HepG2 (cell line): ENCODE data around the gene CLPTM1L. TPM values are rescaled to one million over a fixed set of nuclear protein-coding genes. Genes with fewer than 3 reads are reported as not detected.

Experiments used
- CEBPG ChIP-seq: IDR thresholded peaks from 2 replicates; pipeline ENCODE4 v1.6.1; 2016
- ERF ChIP-seq: IDR thresholded peaks from 2 replicates; pipeline ENCODE4 v1.6.1; 2018; ENCODE audit warnings: missing biosample characterization, missing genetic modification reagents
- MAZ ChIP-seq, 2 experiments: sonication (generic) in 1 of 2; formaldehyde crosslinking in 1 of 2; IDR thresholded peaks; 2 replicates each; pipeline versions ENCODE4 v1.5.0 to v1.6.1; 2012 to 2020; ENCODE audit warnings: low read depth in 2 of 2, mild to moderate bottlenecking in 2 of 2, borderline replicate concordance in 1 of 2, improper control_type of control experiment in 1 of 2, low read length in 1 of 2, missing genetic modification reagents in 1 of 2, moderate library complexity in 1 of 2
- MEF2D ChIP-seq: sonication (generic); formaldehyde crosslinking; IDR thresholded peaks from 2 replicates; pipeline ENCODE4 v1.5.1; 2020; ENCODE audit warnings: mild to moderate bottlenecking, missing genetic modification reagents
- MIXL1 ChIP-seq: IDR thresholded peaks from 2 replicates; pipeline ENCODE4 v1.6.1; 2016
- MYC ChIP-seq: sonication (generic); formaldehyde crosslinking; IDR thresholded peaks from 2 replicates; pipeline ENCODE4 v1.9.0; 2021; ENCODE audit warnings: missing genetic modification reagents, borderline replicate concordance
- NFYC ChIP-seq: IDR thresholded peaks from 2 replicates; pipeline ENCODE4 v1.6.1; 2016; ENCODE audit warnings: missing genetic modification reagents, missing compliant biosample characterization
- RNF2 ChIP-seq: fragments of 450-650 bp; conservative IDR thresholded peaks from 2 replicates; pipeline ENCODE4 v1.6.1; 2016; ENCODE audit warnings: low read depth
- ZFP36L1 ChIP-seq: sonication (generic); formaldehyde crosslinking; IDR thresholded peaks from 2 replicates; pipeline ENCODE4 v1.8.0; 2022; ENCODE audit warnings: mild to moderate bottlenecking, missing genetic modification reagents, moderate library complexity
- ZKSCAN8 ChIP-seq: IDR thresholded peaks from 2 replicates; pipeline ENCODE4 v1.6.1; 2016; ENCODE audit warnings: borderline replicate concordance, missing genetic modification reagents, missing compliant biosample characterization
- ZNF260 ChIP-seq: sonication (generic); formaldehyde crosslinking; IDR thresholded peaks from 2 replicates; pipeline ENCODE4 v1.4.0; 2020; ENCODE audit warnings: missing genetic modification reagents, low read depth, mild to moderate bottlenecking, borderline replicate concordance
- ZNF282 ChIP-seq: fragments of 450-650 bp; IDR thresholded peaks from 2 replicates; pipeline ENCODE4 v1.6.1; 2018; ENCODE audit not compliant: partially characterized antibody
- ZNF550 ChIP-seq: sonication (generic); formaldehyde crosslinking; IDR thresholded peaks from 2 replicates; pipeline ENCODE4 v1.4.0; 2020; ENCODE audit warnings: mild to moderate bottlenecking, missing genetic modification reagents, borderline replicate concordance
- ZNF598 ChIP-seq: sonication (generic); formaldehyde crosslinking; IDR thresholded peaks from 2 replicates; pipeline ENCODE4 v1.5.1; 2020; ENCODE audit warnings: mild to moderate bottlenecking, missing genetic modification reagents, borderline replicate concordance
- ZNF772 ChIP-seq: sonication (generic); formaldehyde crosslinking; IDR thresholded peaks from 2 replicates; pipeline ENCODE4 v1.5.0; 2020; ENCODE audit warnings: mild to moderate bottlenecking, missing genetic modification reagents
- ZNF891 ChIP-seq: sonication (generic); formaldehyde crosslinking; IDR thresholded peaks from 2 replicates; pipeline ENCODE4 v1.5.0; 2020; ENCODE audit warnings: mild to moderate bottlenecking, missing genetic modification reagents
- polyA plus RNA-seq, 8 experiments: library from polyadenylated mRNA; depleted of rRNA in 3 of 8; stranded (reverse) in 7 of 8; unstranded in 1 of 8; fragments of >200 nt; fragmentation: Illumina TruSeq in 4 of 8; extraction: Trizol in 4 of 8; gene quantifications; 2 replicates each; pipeline versions ENCODE4 v1.2.1 to v1.2.3, GENCODE V29; 2011 to 2016; ENCODE audit warnings: low read depth in 4 of 8, missing spikeins in 1 of 8, mixed read lengths in 1 of 8; ENCODE audit not compliant: insufficient read depth in 1 of 8
- total RNA-seq, 5 experiments: library from RNA; depleted of rRNA; stranded (reverse); fragments of >200 nt; fragmentation: Illumina TruSeq; extraction: Trizol; gene quantifications; 2 replicates each; pipeline ENCODE4 v1.2.3, GENCODE V29; 2016; ENCODE audit warnings: low read depth in 1 of 5
- TF ChIP-seq, protein P1 (sequence below): sonication (generic); formaldehyde crosslinking; IDR thresholded peaks from 2 replicates; pipeline ENCODE4 v1.5.0; 2020; ENCODE audit warnings: mild to moderate bottlenecking, missing genetic modification reagents, borderline replicate concordance
- TF ChIP-seq, protein P2 (sequence below): sonication (generic); formaldehyde crosslinking; IDR thresholded peaks from 2 replicates; pipeline ENCODE4 v1.4.0; 2020; ENCODE audit warnings: missing genetic modification reagents
- TF ChIP-seq, protein P3 (sequence below): sonication (generic); formaldehyde crosslinking; conservative IDR thresholded peaks from 2 replicates; pipeline ENCODE4 v1.5.0; 2020; ENCODE audit warnings: missing genetic modification reagents
- TF ChIP-seq, protein P4 (sequence below): IDR thresholded peaks from 2 replicates; pipeline ENCODE4 v1.6.1; 2016; ENCODE audit warnings: mild to moderate bottlenecking
- TF ChIP-seq, protein P5 (sequence below): sonication (generic); formaldehyde crosslinking; IDR thresholded peaks from 2 replicates; pipeline ENCODE4 v1.5.0; 2020; ENCODE audit warnings: missing genetic modification reagents, mild to moderate bottlenecking, borderline replicate concordance
- TF ChIP-seq, protein P6 (sequence below): sonication (generic); formaldehyde crosslinking; IDR thresholded peaks from 2 replicates; pipeline ENCODE4 v1.4.0; 2020; ENCODE audit warnings: missing genetic modification reagents

The CLPTM1L gene
- total and polyA plus RNA-seq, 2 of the 13 experiments (the other 11 are each of a cell fraction or from before 2014, with no cell fraction given), result 80.3 to 124 TPM

DNA sequence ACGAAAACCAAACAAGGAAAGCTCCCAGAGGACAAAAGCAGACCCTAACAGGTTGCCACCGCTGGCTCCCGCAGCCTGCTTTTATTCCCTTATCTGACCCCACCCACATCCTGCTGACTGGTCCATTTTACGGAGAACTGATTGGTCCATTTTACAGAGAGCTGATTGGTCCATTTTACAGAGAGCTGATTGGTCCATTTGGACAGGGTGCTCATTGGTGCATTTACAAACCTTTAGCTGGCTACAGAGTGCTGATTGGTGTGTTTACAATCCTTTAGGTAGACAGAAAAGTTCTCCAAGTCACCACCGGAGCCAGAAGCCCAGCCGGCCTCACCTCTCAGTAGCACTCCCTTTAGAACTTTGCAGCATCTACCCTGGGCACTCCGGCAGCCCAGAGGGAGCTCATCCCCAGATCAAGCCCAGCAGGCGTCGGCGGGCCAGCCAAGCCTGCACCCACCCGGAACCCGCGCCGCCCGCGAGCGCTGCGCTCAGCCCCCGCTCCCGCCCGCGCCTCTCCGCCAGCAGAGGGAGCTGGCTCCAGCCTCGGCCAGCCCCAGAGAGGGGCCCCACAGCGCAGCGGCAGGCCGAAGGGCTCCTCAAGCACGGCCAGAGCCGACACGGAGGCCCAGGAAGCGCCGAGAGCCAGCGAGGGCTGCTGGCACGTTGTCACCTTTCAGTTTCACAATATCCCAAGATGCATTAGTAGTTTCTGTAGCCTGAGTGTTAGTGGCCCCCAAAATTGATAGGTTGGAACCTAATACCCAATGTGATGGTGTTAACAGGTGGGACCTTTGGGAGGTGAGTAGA, 35.3 kb upstream of the CLPTM1L start (continued):
- TF ChIP-seq, protein P1, sequence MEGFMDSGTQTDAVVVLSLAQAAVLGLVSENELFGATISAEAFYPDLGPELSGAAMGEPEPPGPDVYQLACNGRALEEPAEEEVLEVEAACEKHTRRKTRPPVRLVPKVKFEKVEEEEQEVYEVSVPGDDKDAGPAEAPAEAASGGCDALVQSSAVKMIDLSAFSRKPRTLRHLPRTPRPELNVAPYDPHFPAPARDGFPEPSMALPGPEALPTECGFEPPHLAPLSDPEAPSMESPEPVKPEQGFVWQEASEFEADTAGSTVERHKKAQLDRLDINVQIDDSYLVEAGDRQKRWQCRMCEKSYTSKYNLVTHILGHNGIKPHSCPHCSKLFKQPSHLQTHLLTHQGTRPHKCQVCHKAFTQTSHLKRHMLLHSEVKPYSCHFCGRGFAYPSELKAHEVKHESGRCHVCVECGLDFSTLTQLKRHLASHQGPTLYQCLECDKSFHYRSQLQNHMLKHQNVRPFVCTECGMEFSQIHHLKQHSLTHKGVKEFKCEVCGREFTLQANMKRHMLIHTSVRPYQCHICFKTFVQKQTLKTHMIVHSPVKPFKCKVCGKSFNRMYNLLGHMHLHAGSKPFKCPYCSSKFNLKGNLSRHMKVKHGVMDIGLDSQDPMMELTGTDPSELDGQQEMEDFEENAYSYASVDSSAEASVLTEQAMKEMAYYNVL (CRISPR knock-in tag), result no peak
- TF ChIP-seq NFYC (CRISPR knock-in tag), result peak; percentile 57
- no peak for TF ChIP-seq ERF
- TF ChIP-seq, protein P2, sequence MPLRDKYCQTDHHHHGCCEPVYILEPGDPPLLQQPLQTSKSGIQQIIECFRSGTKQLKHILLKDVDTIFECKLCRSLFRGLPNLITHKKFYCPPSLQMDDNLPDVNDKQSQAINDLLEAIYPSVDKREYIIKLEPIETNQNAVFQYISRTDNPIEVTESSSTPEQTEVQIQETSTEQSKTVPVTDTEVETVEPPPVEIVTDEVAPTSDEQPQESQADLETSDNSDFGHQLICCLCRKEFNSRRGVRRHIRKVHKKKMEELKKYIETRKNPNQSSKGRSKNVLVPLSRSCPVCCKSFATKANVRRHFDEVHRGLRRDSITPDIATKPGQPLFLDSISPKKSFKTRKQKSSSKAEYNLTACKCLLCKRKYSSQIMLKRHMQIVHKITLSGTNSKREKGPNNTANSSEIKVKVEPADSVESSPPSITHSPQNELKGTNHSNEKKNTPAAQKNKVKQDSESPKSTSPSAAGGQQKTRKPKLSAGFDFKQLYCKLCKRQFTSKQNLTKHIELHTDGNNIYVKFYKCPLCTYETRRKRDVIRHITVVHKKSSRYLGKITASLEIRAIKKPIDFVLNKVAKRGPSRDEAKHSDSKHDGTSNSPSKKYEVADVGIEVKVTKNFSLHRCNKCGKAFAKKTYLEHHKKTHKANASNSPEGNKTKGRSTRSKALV (CRISPR knock-in tag), result 0 out of 2 replicates have a peak, but pooled peaks have one; percentile 40
- no peak for TF ChIP-seq MEF2D (CRISPR knock-in tag)
- no peak for TF ChIP-seq ZNF891 (CRISPR knock-in tag)
- TF ChIP-seq, protein P3, sequence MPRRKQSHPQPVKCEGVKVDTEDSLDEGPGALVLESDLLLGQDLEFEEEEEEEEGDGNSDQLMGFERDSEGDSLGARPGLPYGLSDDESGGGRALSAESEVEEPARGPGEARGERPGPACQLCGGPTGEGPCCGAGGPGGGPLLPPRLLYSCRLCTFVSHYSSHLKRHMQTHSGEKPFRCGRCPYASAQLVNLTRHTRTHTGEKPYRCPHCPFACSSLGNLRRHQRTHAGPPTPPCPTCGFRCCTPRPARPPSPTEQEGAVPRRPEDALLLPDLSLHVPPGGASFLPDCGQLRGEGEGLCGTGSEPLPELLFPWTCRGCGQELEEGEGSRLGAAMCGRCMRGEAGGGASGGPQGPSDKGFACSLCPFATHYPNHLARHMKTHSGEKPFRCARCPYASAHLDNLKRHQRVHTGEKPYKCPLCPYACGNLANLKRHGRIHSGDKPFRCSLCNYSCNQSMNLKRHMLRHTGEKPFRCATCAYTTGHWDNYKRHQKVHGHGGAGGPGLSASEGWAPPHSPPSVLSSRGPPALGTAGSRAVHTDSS (CRISPR knock-in tag), result no peak; the same call in 1 of the 2 replicates
- no peak for TF ChIP-seq CEBPG (CRISPR knock-in tag)
- peak; percentile 81 for TF ChIP-seq MAZ (IDR thresholded peaks at IDR 0.05; ENCODE audit: borderline replicate concordance, low read depth, low read length)
- peak; percentile 89 for TF ChIP-seq MAZ (CRISPR knock-in tag; IDR thresholded peaks at IDR 0.05; ENCODE audit: low read depth)
- TF ChIP-seq ZNF260 (CRISPR knock-in tag), result no peak
- no peak for TF ChIP-seq ZKSCAN8 (CRISPR knock-in tag)
- TF ChIP-seq ZFP36L1, result no peak
- 0 out of 2 replicates have a peak, but pooled peaks have one; percentile 26 for TF ChIP-seq MYC (CRISPR knock-in tag)
- TF ChIP-seq, protein P4, sequence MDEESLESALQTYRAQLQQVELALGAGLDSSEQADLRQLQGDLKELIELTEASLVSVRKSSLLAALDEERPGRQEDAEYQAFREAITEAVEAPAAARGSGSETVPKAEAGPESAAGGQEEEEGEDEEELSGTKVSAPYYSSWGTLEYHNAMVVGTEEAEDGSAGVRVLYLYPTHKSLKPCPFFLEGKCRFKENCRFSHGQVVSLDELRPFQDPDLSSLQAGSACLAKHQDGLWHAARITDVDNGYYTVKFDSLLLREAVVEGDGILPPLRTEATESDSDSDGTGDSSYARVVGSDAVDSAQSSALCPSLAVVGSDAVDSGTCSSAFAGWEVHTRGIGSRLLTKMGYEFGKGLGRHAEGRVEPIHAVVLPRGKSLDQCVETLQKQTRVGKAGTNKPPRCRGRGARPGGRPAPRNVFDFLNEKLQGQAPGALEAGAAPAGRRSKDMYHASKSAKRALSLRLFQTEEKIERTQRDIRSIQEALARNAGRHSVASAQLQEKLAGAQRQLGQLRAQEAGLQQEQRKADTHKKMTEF (CRISPR knock-in tag), result peak; percentile 58; the same call in 1 of the 2 replicates
- TF ChIP-seq ZNF772 (CRISPR knock-in tag), result peak; percentile 45; the same call in 1 of the 2 replicates
- TF ChIP-seq ZNF598 (CRISPR knock-in tag), result no peak
- TF ChIP-seq, protein P5, sequence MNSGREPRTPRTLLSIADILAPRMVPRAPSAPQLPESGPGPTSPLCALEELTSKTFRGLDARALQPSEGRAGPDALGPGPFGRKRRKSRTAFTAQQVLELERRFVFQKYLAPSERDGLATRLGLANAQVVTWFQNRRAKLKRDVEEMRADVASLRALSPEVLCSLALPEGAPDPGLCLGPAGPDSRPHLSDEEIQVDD, result no peak
- TF ChIP-seq ZNF550, result no peak
- TF ChIP-seq, protein P6, sequence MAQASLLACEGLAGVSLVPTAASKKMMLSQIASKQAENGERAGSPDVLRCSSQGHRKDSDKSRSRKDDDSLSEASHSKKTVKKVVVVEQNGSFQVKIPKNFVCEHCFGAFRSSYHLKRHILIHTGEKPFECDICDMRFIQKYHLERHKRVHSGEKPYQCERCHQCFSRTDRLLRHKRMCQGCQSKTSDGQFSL (CRISPR knock-in tag), result no peak
- TF ChIP-seq RNF2, result 0 out of 2 replicates have a peak, but pooled peaks have one; percentile 45
- no peak for TF ChIP-seq MIXL1 (CRISPR knock-in tag)
- no peak for TF ChIP-seq ZNF282
